Stimulated activated naive CD8-positive, alpha-beta T cell treated with anti-CD3 and anti-CD28 coated beads, Interleukin-15, Interleukin-2, amounts not matched to agents 100 ng/mL and 50 ng/mL, for 24 hours (primary cell): Measurements from ENCODE around the gene UTRN.

Experiments used
- H3K27ac Mint-ChIP-seq: one replicate; pipeline ENCODE4 v1.8.0; 2021; ENCODE audit warnings: mild to moderate bottlenecking, mixed read lengths
- H3K27me3 Mint-ChIP-seq: one replicate; pipeline ENCODE4 v1.8.0; 2021; ENCODE audit warnings: mixed read lengths
- H3K36me3 Mint-ChIP-seq: one replicate; pipeline ENCODE4 v1.8.0; 2021; ENCODE audit warnings: low read depth, mixed read lengths
- H3K4me1 Mint-ChIP-seq: one replicate; pipeline ENCODE4 v1.8.0; 2021; ENCODE audit warnings: low read depth, mixed read lengths
- H3K4me3 Mint-ChIP-seq: one replicate; pipeline ENCODE4 v1.8.0; 2021; ENCODE audit warnings: mild to moderate bottlenecking, mixed read lengths
- H3K9me3 Mint-ChIP-seq: one replicate; pipeline ENCODE4 v1.8.0; 2021; ENCODE audit warnings: mixed read lengths

The UTRN gene

DNA sequence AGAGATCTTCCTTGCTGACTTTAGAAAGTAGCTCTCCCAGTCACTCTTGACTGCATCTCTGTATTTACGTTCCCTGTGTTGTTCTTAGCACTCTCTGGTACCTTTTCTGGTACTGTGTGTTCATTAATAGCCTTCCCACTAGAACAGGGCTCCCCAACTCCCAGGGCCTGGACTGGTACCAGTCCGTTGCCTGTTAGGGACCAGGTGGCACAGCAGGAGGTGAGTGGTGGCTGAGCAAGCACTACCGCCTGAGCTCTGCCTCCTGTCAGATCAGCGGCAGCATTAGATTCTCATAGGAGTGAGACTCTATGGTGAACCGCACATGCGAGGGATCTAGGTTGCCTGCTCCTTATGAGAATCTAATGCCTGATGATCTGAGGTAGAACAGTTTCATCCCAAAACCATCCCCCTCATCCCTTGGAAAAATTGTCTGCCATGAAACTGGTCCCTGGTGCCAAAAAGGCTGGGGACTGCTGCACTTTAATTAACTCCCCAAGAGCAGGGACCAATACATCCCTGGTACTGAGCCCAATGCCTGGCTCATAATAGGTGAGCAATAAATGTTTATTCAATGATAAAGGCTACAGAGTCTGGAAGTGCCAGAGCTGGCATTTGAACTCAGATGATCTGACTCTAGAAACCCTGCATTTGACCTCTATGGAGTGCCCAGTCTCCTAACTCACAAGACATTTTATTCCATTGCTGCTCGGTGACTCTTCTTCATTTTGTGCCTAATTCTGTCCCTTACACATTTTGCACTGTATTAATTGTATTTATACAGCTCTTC lies 11.0 kb downstream of the UTRN start:
- H3K36me3 Mint-ChIP-seq = peaks cover 4% of the 10 kb centered on the region
- H3K9me3 Mint-ChIP-seq = no peaks in the 10 kb centered on the region
- no peak overlapping the region for H3K27ac Mint-ChIP-seq
- no peak overlapping the region for H3K4me3 Mint-ChIP-seq
- H3K4me1 Mint-ChIP-seq = peaks cover 10% of the 10 kb centered on the region
- no peaks in the 10 kb centered on the region for H3K27me3 Mint-ChIP-seq

DNA sequence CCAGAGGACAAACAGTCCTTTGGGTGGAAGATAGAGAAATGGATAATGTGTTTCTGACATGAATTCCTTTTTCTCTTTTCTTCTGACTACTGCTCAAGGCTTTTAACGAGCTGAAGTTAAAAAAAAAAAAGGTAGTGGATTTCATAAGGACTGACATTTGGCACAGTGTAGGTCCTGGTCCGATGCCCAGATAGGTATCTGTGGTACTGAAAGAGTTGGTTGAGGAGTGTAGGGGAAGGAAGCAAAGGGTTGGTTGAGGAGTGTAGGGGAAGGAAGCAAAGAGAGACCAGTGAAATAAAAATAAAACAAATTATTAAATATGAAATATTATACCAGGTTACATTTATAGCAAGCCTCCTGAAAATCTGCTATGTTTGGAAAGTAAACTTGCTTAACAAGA lies 11.8 kb downstream of the UTRN start:
- Mint-ChIP-seq H3K27ac (no peak overlapping the region), H3K4me1 (peaks cover 10% of the 10 kb centered on the region), H3K9me3 (no peaks in the 10 kb centered on the region), H3K27me3 (no peaks in the 10 kb centered on the region), H3K36me3 (peaks cover 4% of the 10 kb centered on the region), H3K4me3 (no peak overlapping the region)

DNA sequence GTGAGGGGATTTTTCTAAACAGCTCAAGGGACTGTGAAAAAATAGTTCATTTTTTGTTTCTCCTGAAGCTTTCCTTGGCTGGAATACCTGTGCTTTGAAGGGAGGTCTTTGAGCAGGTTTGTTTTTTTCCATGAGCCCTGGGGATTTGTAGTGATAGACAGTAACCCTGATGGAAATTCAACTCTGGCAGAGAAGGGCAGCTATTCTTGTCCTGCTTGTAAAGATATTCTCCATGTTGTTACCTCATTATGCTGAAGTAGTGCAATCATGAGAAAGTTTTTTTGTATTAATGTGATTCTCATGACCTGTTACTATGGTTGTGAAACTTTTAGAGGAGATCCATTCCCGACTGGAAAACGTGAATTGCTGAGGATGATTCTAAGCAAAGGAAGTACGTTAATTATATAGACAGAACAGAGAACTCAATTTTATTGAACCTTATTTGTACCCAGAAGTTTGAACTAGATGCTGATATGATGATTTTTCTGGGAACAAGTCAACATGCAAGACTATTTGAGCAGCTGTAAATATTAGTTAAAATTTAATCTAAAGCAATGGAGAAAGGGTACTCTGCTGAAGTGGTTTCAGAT lies 12.5 kb downstream of the UTRN start:
- H3K9me3 Mint-ChIP-seq = no peaks in the 10 kb centered on the region
- H3K27me3 Mint-ChIP-seq = no peaks in the 10 kb centered on the region
- H3K36me3 Mint-ChIP-seq = peaks cover 4% of the 10 kb centered on the region
- H3K27ac Mint-ChIP-seq = no peak overlapping the region
- H3K4me3 Mint-ChIP-seq = no peak overlapping the region
- H3K4me1 Mint-ChIP-seq = peaks cover 11% of the 10 kb centered on the region

DNA sequence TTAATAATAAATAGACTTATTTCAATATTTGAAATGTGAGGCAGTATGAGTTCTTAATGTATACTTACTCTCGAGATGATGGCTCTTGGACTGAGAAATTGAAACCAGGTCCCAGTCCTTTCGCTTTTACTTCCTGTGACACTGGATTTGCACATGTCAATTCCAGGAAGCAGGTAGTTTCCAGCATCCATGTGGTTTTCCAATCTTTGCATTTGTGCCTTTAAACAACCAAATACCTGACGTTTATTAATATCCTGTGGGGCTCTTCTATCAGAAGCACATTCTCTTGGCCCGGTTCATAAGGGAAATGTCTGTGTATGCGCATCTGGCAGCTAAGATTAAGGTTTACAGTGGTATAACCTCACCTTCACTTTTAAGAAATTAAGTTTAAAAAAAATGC lies 13.1 kb downstream of the UTRN start:
- Mint-ChIP-seq H3K4me3 (no peak overlapping the region), H3K27ac (no peak overlapping the region), H3K4me1 (peaks cover 16% of the 10 kb centered on the region), H3K9me3 (no peaks in the 10 kb centered on the region), H3K27me3 (no peaks in the 10 kb centered on the region), H3K36me3 (peaks cover 4% of the 10 kb centered on the region)

DNA sequence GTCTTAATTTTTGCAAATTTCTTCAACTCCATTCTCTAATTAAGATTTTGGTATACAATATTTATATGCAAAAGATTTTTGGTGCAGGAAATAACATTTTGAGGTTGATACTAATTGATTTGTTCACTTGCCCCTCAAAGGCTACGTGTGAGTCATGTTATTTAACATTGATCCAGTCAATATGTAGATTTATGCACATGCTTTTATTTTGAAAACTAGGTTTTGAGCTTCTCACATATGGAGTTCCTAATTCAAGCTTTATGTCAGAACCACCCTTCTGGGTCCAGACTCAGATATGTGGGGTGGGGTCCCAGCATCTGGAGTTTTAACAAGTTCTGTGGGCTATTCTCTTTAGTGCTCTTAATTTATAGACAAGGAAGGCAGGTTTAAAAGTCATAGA lies 13.8 kb downstream of the UTRN start:
- no peak overlapping the region for H3K27ac Mint-ChIP-seq
- H3K4me1 Mint-ChIP-seq = peaks cover 16% of the 10 kb centered on the region
- no peak overlapping the region for H3K4me3 Mint-ChIP-seq
- peaks cover 4% of the 10 kb centered on the region for H3K36me3 Mint-ChIP-seq
- no peaks in the 10 kb centered on the region for H3K27me3 Mint-ChIP-seq
- no peaks in the 10 kb centered on the region for H3K9me3 Mint-ChIP-seq

DNA sequence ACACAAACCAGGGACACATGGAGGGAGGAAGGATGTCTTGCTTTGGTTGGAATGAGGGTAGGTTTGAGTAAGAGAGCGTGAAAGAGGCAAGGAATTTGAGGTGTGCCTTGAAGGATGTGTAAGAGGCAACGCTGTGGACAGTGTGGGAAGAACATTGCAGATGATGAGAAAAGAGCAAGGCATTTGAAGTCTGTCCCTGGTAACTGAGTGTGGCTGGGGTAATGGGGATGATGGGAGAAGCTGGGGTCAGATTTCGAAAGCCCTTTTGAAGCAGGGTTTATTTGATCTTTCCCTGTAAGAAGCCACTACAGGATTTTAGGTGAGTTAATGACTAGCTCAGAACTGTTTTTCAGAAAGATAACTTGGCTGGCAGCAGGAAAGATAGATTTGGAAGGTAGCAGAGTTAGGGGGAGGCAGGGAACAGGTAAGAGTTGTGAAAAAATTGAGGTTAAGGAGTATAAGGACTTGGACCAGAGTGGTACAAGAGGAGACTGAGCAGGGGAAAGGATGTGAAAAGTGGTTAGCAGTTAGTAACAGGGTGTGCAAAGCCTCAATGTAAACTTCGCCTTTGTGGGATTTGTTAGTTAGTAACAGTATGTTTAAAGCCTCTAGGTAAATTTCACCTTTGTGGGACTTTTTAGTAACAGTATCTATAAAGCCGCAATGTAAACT lies 17.7 kb downstream of the UTRN start:
- Mint-ChIP-seq H3K36me3 (no peaks in the 10 kb centered on the region), H3K4me3 (no peak overlapping the region), H3K27me3 (no peaks in the 10 kb centered on the region), H3K4me1 (peaks cover 30% of the 10 kb centered on the region), H3K27ac (no peak overlapping the region), H3K9me3 (no peaks in the 10 kb centered on the region)

DNA sequence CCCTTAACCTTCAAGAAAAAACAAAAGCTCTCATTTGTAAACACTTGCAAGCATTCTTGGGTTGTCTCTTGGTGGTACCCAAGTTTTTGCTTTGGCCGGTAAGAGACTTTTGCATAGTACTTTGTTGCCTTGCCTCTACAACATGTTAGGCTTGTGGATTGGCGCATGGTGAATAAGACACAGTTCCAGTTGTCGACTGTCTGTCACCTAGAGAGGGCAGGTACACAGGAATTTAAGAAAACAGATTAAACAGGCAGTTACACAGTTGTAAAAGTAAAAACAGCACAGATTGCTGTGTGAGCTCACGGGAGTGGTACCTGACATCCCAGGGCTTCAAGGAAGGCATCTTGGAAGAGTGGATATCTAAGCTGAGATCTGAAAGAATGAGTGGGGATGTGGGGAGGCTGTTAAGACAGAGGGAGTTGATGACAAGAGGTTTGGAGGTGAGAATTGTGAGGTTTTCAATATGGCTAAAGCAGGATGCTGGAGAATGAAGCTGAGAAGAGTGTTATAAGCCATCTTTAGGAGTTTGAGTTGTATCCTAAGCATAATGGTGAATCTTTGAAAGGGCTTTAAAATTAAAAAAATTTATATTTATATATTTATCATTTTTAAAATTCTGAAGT lies 19.2 kb downstream of the UTRN start:
- Mint-ChIP-seq H3K36me3 (no peaks in the 10 kb centered on the region), H3K4me3 (no peak overlapping the region), H3K4me1 (peaks cover 25% of the 10 kb centered on the region), H3K27me3 (no peaks in the 10 kb centered on the region), H3K9me3 (no peaks in the 10 kb centered on the region), H3K27ac (no peak overlapping the region)

DNA sequence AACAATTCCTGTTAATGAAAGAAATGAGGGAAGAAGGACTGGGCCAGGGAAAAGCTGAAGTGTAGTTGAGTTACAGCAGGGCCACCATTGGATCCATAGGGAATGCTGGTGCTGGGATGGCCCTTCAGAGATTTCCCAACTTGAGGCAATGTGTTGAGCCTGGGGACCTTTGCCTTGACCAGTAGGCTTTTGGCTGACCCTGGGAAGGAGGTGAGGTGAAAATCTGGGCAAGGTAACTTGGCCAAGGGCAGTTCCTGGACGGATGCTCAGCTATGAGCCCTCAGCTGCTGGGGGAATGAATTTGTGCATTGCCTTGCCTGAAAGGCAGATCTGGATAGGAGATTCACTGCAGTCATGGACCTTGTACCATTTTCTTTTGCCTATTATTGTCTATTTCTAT lies 20.4 kb downstream of the UTRN start:
- H3K4me3 Mint-ChIP-seq = peak overlapping the region; percentile 30

DNA sequence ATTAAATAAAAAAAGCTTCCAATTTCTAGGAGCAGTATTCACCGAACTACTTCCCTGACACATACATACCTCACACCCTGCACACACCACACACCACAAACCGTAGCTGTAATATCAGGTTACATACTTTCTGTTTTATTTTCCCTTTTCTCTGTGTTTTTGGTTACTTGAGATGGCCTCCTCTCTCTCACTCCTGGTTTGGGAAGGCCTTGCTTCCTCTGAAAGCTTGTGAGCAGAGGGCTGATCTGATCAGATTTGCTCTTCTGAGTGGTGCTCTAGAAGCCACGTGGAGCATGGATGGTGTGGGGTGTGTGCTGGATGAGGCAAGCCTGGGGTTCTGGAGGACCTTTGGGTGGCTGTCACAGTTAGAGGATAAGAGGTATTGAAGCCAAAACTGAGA lies 20.9 kb downstream of the UTRN start:
- no peaks in the 10 kb centered on the region for H3K36me3 Mint-ChIP-seq
- H3K27ac Mint-ChIP-seq = peak overlapping the region; percentile 83
- H3K9me3 Mint-ChIP-seq = no peaks in the 10 kb centered on the region
- peak overlapping the region; percentile 57 for H3K4me3 Mint-ChIP-seq
- peaks cover 38% of the 10 kb centered on the region for H3K4me1 Mint-ChIP-seq
- no peaks in the 10 kb centered on the region for H3K27me3 Mint-ChIP-seq

More for the DNA sequence above, 20.4 kb downstream of the UTRN start:
- Mint-ChIP-seq H3K36me3 (no peaks in the 10 kb centered on the region), H3K27me3 (no peaks in the 10 kb centered on the region), H3K9me3 (no peaks in the 10 kb centered on the region), H3K4me1 (peaks cover 33% of the 10 kb centered on the region), H3K27ac (peak overlapping the region; percentile 83)

DNA sequence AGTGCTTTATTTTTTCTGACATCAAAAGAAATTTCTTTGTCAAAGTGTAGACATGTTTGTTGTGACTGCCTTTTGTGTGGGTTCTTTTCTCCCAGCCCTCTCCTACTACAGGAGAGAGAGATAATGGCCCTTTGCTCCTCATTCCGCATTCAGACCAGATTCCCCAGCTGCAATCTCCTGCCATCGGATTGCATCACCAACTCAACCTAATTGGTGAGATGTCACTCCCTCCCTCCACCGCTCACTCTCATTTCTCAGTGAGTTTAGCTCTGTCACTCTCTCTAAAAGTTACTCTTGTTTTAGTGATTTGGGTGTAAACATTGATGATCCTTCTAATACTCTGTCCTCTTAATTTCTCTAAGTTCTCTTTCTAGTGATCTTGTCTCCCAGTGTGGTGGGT lies 22.7 kb downstream of the UTRN start:
- H3K27me3 Mint-ChIP-seq = no peaks in the 10 kb centered on the region
- H3K4me1 Mint-ChIP-seq = peaks cover 38% of the 10 kb centered on the region
- no peak overlapping the region for H3K4me3 Mint-ChIP-seq
- H3K27ac Mint-ChIP-seq = no peak overlapping the region
- H3K9me3 Mint-ChIP-seq = no peaks in the 10 kb centered on the region
- no peaks in the 10 kb centered on the region for H3K36me3 Mint-ChIP-seq

DNA sequence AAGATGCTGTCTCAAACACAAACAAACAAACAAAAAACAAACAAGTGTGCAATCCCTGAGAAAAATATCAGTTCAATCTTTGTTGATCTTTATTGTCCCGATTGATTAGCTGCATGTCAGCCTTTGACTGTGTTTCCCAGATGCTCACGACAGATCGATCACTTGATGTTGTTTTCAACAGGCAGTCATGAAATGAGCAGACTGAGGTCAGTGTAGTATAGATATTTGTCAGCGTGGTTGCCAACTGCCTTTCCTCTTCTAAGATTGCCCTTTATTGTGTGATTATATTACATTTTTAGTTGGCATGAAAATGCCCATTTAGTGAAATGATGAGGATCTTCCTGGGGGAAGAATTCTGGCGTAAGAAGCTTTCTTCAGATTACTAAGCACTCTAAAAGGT lies 25.6 kb downstream of the UTRN start:
- Mint-ChIP-seq H3K27me3 (no peaks in the 10 kb centered on the region), H3K9me3 (no peaks in the 10 kb centered on the region), H3K4me1 (peaks cover 27% of the 10 kb centered on the region), H3K36me3 (no peaks in the 10 kb centered on the region), H3K27ac (peak overlapping the region; percentile 22), H3K4me3 (peak overlapping the region; percentile 36)

DNA sequence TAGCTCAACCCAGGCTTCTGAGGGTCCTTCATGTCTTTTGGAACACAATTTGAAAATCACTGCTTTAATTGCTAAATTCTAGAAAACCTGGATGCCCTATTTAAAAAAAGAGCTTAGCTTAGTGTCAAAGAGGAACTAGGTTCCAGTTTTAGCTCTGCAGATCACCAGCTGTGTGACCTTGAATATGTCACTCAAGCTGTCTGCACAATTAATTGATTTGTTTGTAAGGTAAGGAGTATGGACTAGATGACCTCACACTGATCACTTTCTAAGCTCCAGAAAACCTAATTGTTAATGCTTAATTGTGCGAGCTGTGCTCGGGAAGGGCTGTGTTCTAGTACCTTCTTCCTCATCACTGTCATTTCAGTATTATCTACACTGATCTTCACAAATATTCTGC lies 26.2 kb downstream of the UTRN start:
- Mint-ChIP-seq H3K27me3 (no peaks in the 10 kb centered on the region), H3K27ac (no peak overlapping the region), H3K36me3 (no peaks in the 10 kb centered on the region), H3K4me1 (peaks cover 22% of the 10 kb centered on the region), H3K4me3 (no peak overlapping the region), H3K9me3 (no peaks in the 10 kb centered on the region)

DNA sequence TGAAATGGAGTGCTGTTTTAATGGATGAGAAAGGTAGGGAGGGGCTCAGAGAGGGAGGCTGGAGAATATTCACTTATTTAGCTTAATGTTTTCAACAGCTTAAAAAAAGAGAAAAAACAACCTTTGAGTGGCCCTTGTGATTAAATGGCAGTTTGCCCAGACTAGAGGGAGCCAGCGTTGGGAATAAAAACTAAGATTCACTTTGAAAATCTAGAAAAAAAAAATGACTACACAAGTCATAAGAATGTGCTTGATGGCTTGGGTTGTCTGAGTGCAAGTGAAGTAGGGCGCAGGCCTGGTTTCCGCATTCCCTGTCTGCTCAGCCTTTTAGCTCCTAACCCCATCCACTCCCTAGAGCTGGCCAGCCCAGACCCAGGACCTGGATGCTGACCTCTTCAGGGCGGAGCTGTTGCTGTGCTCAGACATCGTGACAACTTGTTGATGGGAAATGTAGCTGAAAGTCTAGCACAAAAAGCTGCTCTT lies 28.9 kb downstream of the UTRN start:
- H3K27me3 Mint-ChIP-seq = no peaks in the 10 kb centered on the region

DNA sequence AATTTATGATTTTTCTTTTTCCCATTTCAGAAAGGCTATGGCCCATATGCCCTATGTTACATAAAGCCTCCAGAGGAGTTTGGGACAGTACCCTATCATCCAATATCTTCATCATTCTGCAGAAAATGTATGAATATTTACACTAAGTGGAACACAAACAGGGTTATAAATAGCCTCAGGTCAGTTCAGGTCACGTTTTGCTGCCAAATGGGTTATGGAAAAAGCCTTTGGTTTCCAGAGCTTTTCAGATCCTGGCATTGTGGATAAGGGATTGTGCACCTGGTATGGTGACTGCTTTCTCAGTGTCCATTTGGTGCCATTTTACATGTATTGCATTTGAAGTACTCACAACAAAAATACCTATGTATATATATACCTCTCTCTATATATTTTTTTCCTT lies 29.4 kb downstream of the UTRN start:
- no peak overlapping the region for H3K4me3 Mint-ChIP-seq
- H3K27me3 Mint-ChIP-seq = no peaks in the 10 kb centered on the region
- no peaks in the 10 kb centered on the region for H3K36me3 Mint-ChIP-seq
- no peak overlapping the region for H3K27ac Mint-ChIP-seq
- H3K4me1 Mint-ChIP-seq = peaks cover 23% of the 10 kb centered on the region
- no peaks in the 10 kb centered on the region for H3K9me3 Mint-ChIP-seq

More for the DNA sequence above, 28.9 kb downstream of the UTRN start:
- H3K4me3 Mint-ChIP-seq = no peak overlapping the region
- no peak overlapping the region for H3K27ac Mint-ChIP-seq
- H3K36me3 Mint-ChIP-seq = no peaks in the 10 kb centered on the region
- peaks cover 21% of the 10 kb centered on the region for H3K4me1 Mint-ChIP-seq
- no peaks in the 10 kb centered on the region for H3K9me3 Mint-ChIP-seq
